Karpas-422 (cell line): ENCODE measurements around the gene CD4. TPM values are rescaled to one million over a fixed set of nuclear protein-coding genes. Genes with fewer than 3 reads are reported as not detected.

Source experiments
- DNase-seq: peaks from one replicate; pipeline ENCODE4 v3.0.0-alpha.2; 2015
- H2AFZ ChIP-seq: fragments of 200-600 bp; sonication (generic); 2 replicates; pipeline ENCODE4 v1.6.1; 2014; ENCODE audit warnings: antibody characterized with exemption, low read length, mixed read lengths
- H3K27ac ChIP-seq: fragments of 200-600 bp; sonication (generic); 2 replicates; pipeline ENCODE4 v1.5.1; 2014; ENCODE audit warnings: mild to moderate bottlenecking, low read length, moderate library complexity
- H3K27me3 ChIP-seq: fragments of 200-600 bp; sonication (generic); 2 replicates; pipeline ENCODE4 v1.6.1; 2014; ENCODE audit warnings: low read length, mixed read lengths
- H3K36me3 ChIP-seq: fragments of 200-600 bp; sonication (generic); 2 replicates; pipeline ENCODE4 v1.6.1; 2014; ENCODE audit warnings: low read length, mixed read lengths; ENCODE audit not compliant: insufficient read depth
- H3K4me1 ChIP-seq: fragments of 200-600 bp; sonication (generic); 2 replicates; pipeline ENCODE4 v1.6.1; 2014; ENCODE audit warnings: mild to moderate bottlenecking, low read length, mixed read lengths
- H3K4me2 ChIP-seq: fragments of 200-600 bp; sonication (generic); 2 replicates; pipeline ENCODE4 v1.6.1; 2014; ENCODE audit warnings: low read length, low read depth, mild to moderate bottlenecking; ENCODE audit not compliant: poor library complexity, severe bottlenecking
- H3K4me3 ChIP-seq: fragments of 200-600 bp; sonication (generic); 2 replicates; pipeline ENCODE4 v1.5.1; 2014; ENCODE audit warnings: mild to moderate bottlenecking, antibody characterized with exemption, low read length, mixed read lengths
- H3K79me2 ChIP-seq: fragments of 200-600 bp; sonication (generic); 2 replicates; pipeline ENCODE4 v1.6.1; 2014; ENCODE audit warnings: mild to moderate bottlenecking, low read length, mixed read lengths
- H3K9ac ChIP-seq: fragments of 200-600 bp; sonication (generic); 2 replicates; pipeline ENCODE4 v1.6.0; 2014; ENCODE audit warnings: low read length
- H3K9me2 ChIP-seq: fragments of 200-600 bp; sonication (generic), shearing (Covaris generic); replicated peaks from 2 replicates; pipeline ENCODE4 v1.6.0; 2014; ENCODE audit warnings: mild to moderate bottlenecking, low read length, moderate library complexity; ENCODE audit not compliant: insufficient read depth
- H3K9me3 ChIP-seq: fragments of 300-700, 200-600 bp; sonication (generic); 2 replicates; pipeline ENCODE4 v1.6.1; 2014; ENCODE audit warnings: low read length, mixed read lengths
- H4K20me1 ChIP-seq: fragments of 200-600 bp; sonication (generic); 2 replicates; pipeline ENCODE4 v1.6.1; 2014; ENCODE audit warnings: mild to moderate bottlenecking, antibody characterized with exemption, low read length, low read depth; ENCODE audit not compliant: insufficient read depth
- total RNA-seq: library from RNA; depleted of rRNA; stranded (reverse); fragments of >200 nt; shearing (Covaris generic); gene quantifications from 2 replicates; pipeline ENCODE4 v1.2.3, GENCODE V29; 2014; ENCODE audit warnings: low replicate concordance

Gene CD4
- total RNA-seq, 1 experiment from 2014 or later, result not detected

DNA sequence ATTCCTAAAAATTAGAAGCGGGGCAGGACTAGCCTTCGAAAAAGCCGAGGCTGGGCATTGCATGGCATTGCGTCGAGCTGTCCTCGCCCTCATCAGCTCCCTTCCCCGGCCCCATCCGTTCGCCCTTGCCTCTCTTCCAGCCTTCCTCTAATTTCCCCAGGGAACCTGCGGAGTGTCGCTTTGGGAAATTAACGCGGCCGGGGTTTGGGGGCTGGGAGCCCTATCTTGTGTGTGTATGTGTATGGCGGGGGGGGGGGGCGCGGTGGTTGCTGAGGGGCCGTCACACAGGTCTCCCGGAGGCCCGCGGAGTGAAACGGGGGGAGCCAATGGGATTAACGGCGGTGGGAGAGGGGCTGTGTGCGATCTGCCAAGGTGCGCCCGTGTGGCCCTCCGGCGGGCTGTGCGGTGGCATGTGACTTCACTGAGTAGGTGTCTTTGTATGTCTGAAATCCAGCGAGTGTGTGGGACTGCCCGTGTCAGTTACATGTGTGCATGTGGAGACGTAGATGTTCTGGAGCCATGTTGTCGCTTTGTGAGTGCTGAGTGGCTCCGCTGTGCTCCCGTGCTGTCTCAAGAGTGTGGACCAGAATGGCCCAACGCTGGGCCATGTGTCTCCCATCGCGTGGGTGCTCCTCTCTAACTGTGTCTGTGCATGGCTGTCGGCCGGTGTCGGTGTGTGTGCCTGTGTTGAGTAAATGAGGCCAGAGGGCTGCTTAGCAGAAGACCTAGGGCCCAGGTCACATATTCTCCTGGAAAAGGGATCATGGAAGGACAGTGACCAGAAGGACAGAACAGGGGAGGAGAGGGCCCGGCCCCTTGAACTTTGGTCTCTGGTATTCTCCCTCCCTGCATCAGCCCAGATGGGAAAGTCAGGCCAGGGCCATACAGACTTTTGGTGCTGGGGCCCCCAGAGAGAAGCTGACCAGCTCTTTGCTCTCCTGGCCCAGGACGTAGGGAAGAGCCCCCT, 21.7 kb upstream of the CD4 start:
- no peaks in the 10 kb centered on the region for H4K20me1 ChIP-seq
- H3K36me3 ChIP-seq, result no peaks in the 10 kb centered on the region
- H3K27me3 ChIP-seq, result peaks cover 3% of the 10 kb centered on the region; the same call in 1 of the 2 replicates
- DNase-seq, result no peak
- peak overlapping the region; percentile 66 for H3K4me3 ChIP-seq
- H3K27ac ChIP-seq, result no peak overlapping the region
- no peaks in the 10 kb centered on the region for H3K9me3 ChIP-seq
- H3K4me2 ChIP-seq, result peak overlapping the region; percentile 85
- H3K9me2 ChIP-seq, result no peaks in the 10 kb centered on the region
- peaks cover 41% of the 10 kb centered on the region for H3K4me1 ChIP-seq
- no peaks in the 10 kb centered on the region for H3K79me2 ChIP-seq
- H3K9ac ChIP-seq, result peak overlapping the region; percentile 66
- 0 out of 2 replicates have a peak overlapping the region, but pooled peaks have one; percentile 84 for H2AFZ ChIP-seq

- Histone ChIP-seq H3K27me3 (peaks cover 3% of the 10 kb centered on the region; the same call in 1 of the 2 replicates), H3K9me2 (no peaks in the 10 kb centered on the region), H3K9ac (no peak overlapping the region)
These were observed 20.9 kb upstream of the CD4 start for GRCh38 chr12:6768437-6768914.

DNA sequence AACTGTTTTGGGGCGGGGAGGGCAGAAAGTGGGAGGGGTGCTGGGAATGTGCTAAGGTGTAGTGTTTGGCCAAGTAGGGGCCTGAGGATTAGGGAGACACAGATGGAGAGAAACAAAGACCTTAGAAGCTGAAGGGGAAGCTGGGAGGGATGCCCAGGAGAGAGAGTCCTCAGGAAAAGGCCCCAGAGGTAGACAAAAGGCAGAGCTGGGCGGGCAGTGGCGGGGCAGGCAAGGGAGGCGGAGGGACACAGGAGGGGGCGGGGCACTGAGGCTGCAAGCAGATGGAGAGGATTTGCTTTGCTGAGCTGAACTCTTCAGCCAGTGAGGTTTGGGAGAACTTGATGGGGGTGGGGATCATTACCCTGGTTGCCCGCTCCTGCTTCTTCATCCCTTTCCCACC, 20.3 kb upstream of the CD4 start:
- no peak overlapping the region for H3K4me2 ChIP-seq
- peaks cover 3% of the 10 kb centered on the region; the same call in 1 of the 2 replicates for H3K27me3 ChIP-seq
- DNase-seq, result no peak
- H3K9me2 ChIP-seq, result no peaks in the 10 kb centered on the region
- H3K4me1 ChIP-seq, result peaks cover 42% of the 10 kb centered on the region
- no peaks in the 10 kb centered on the region for H3K79me2 ChIP-seq
- H3K4me3 ChIP-seq, result no peak overlapping the region
- H3K36me3 ChIP-seq, result no peaks in the 10 kb centered on the region
- H3K9me3 ChIP-seq, result no peaks in the 10 kb centered on the region
- no peak overlapping the region for H2AFZ ChIP-seq
- H3K9ac ChIP-seq, result no peak overlapping the region
- H4K20me1 ChIP-seq, result no peaks in the 10 kb centered on the region
- no peak overlapping the region for H3K27ac ChIP-seq

More at GRCh38 chr12:6768437-6768914, 20.9 kb upstream of the CD4 start:
- Histone ChIP-seq H3K27ac (no peak overlapping the region), H3K79me2 (no peaks in the 10 kb centered on the region), H3K9me3 (no peaks in the 10 kb centered on the region), H2AFZ (no peak overlapping the region), H3K4me3 (no peak overlapping the region), H4K20me1 (no peaks in the 10 kb centered on the region), H3K36me3 (no peaks in the 10 kb centered on the region), H3K4me2 (no peak overlapping the region), H3K4me1 (peaks cover 44% of the 10 kb centered on the region)
- DNase-seq, result no peak

DNA sequence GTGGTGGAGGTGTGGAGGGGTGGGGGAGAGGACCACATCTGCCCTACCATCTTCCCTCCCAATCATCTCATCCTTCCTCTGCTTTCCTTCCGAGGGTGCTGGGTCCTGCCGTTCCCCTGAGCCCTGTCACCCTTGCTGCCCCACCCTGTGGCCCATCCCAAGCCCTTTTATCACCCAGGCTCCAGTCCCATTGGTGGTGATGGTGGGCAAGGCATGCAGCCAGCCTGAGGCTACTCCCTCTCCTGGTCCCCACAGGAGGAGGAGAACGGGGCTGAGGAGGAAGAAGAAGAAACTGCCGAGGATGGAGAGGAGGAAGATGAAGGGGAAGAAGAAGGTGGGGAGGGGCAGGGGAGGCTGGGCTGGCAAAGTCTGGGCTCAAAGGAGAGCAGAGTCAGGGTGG, 19.7 kb upstream of the CD4 start:
- H3K27me3 ChIP-seq, result peaks cover 3% of the 10 kb centered on the region; the same call in 1 of the 2 replicates
- no peak overlapping the region for H3K4me3 ChIP-seq
- no peak overlapping the region for H3K27ac ChIP-seq
- no peaks in the 10 kb centered on the region for H3K9me3 ChIP-seq
- H3K9me2 ChIP-seq, result no peaks in the 10 kb centered on the region
- H2AFZ ChIP-seq, result no peak overlapping the region
- H3K79me2 ChIP-seq, result no peaks in the 10 kb centered on the region
- H4K20me1 ChIP-seq, result no peaks in the 10 kb centered on the region
- no peaks in the 10 kb centered on the region for H3K36me3 ChIP-seq
- H3K4me2 ChIP-seq, result no peak overlapping the region
- no peak overlapping the region for H3K9ac ChIP-seq
- H3K4me1 ChIP-seq, result peaks cover 35% of the 10 kb centered on the region
- no peak for DNase-seq

DNA sequence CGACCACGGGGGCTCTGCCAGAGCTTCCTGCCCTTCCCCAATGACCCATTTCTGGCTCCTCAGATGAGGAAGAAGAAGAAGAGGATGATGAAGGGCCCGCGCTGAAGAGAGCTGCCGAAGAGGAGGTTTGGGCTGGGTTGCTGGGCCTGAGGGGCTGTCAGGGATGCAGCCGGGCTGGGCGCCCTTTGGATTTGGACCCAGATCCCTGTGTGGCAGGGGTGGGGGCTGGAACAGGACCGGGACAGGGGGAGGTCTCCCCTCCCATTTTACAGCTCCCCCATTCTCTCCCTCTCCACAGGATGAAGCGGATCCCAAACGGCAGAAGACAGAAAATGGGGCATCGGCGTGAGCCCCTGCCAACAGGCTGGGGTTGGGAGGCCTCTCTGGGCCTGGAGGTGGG, 19.2 kb upstream of the CD4 start:
- Histone ChIP-seq H3K9me2 (no peaks in the 10 kb centered on the region), H3K4me2 (no peak overlapping the region), H4K20me1 (no peaks in the 10 kb centered on the region), H3K36me3 (no peaks in the 10 kb centered on the region), H3K79me2 (no peaks in the 10 kb centered on the region), H3K9me3 (no peaks in the 10 kb centered on the region), H3K4me1 (peaks cover 31% of the 10 kb centered on the region), H3K4me3 (no peak overlapping the region), H3K27ac (no peak overlapping the region), H3K27me3 (peaks cover 2% of the 10 kb centered on the region; the same call in 1 of the 2 replicates), H3K9ac (no peak overlapping the region), H2AFZ (no peak overlapping the region)
- no peak for DNase-seq

DNA sequence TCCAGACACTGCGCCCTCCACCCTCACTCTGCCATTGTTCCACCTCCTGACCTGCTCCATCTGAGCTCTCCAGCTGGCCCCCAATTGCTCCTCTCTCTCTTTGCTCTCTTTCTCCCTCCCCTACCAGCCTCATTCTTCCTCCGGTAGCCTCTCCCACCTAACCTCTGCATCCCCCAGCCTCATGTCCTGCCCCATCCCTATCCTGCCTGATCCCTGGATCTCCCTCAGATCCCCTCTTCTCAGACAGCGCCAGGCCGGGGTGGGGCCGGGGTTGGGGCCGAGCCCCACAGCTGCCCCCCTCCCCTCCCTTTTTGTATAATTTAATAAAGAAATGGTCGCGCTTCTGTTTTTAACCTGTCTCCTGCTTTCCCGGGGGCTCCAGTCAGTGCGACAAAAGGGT, 18.7 kb upstream of the CD4 start:
- no peaks in the 10 kb centered on the region for H4K20me1 ChIP-seq

DNA sequence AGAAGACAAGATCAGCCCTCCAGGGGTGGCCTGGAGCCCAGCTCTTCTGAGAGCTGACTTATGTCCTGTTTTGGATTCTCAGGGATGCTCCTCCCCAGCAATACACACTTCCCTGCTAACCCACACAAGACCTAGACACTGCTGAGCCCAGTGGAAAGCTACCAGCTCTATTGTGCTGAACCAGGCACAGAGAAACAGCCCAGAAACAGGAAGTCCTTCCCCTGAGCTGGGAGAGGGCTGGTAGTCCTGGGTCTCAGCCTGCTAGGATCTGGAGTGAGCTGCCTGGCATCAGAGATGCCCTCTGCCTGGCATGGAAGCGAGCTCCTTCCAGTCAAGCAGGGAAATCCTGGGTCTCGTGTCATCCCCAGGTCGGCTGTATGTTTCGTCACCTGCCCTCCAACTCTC, 18.2 kb upstream of the CD4 start:
- H3K4me2 ChIP-seq, result no peak overlapping the region
- no peaks in the 10 kb centered on the region for H3K36me3 ChIP-seq
- no peak for DNase-seq
- no peaks in the 10 kb centered on the region for H3K9me2 ChIP-seq
- no peak overlapping the region for H2AFZ ChIP-seq
- no peaks in the 10 kb centered on the region for H4K20me1 ChIP-seq
- no peaks in the 10 kb centered on the region for H3K9me3 ChIP-seq
- no peak overlapping the region for H3K9ac ChIP-seq
- no peak overlapping the region for H3K4me3 ChIP-seq
- H3K4me1 ChIP-seq, result peaks cover 21% of the 10 kb centered on the region
- no peaks in the 10 kb centered on the region for H3K27me3 ChIP-seq
- no peaks in the 10 kb centered on the region for H3K79me2 ChIP-seq
- no peak overlapping the region for H3K27ac ChIP-seq

More for the DNA sequence above, 18.7 kb upstream of the CD4 start:
- H3K36me3 ChIP-seq, result no peaks in the 10 kb centered on the region
- H3K9me3 ChIP-seq, result no peaks in the 10 kb centered on the region
- H3K27me3 ChIP-seq, result no peaks in the 10 kb centered on the region
- H3K4me3 ChIP-seq, result no peak overlapping the region
- no peaks in the 10 kb centered on the region for H3K9me2 ChIP-seq
- DNase-seq, result no peak
- H3K4me2 ChIP-seq, result no peak overlapping the region
- no peak overlapping the region for H2AFZ ChIP-seq
- no peaks in the 10 kb centered on the region for H3K79me2 ChIP-seq
- no peak overlapping the region for H3K9ac ChIP-seq
- no peak overlapping the region for H3K27ac ChIP-seq
- H3K4me1 ChIP-seq, result peaks cover 26% of the 10 kb centered on the region

GRCh38 chr12:6771509-6772330, 17.6 kb upstream of the CD4 start:
- no peaks in the 10 kb centered on the region for H3K36me3 ChIP-seq
- 0 out of 2 replicates have a peak overlapping the region, but pooled peaks have one; percentile 35 for H3K9ac ChIP-seq
- no peak overlapping the region for H3K4me2 ChIP-seq
- H3K9me3 ChIP-seq, result no peaks in the 10 kb centered on the region
- H4K20me1 ChIP-seq, result no peaks in the 10 kb centered on the region
- H3K9me2 ChIP-seq, result no peaks in the 10 kb centered on the region
- no peak overlapping the region for H3K4me3 ChIP-seq
- H3K79me2 ChIP-seq, result no peaks in the 10 kb centered on the region
- no peak for DNase-seq
- peaks cover 20% of the 10 kb centered on the region for H3K4me1 ChIP-seq
- no peak overlapping the region for H2AFZ ChIP-seq
- H3K27me3 ChIP-seq, result no peaks in the 10 kb centered on the region
- no peak overlapping the region for H3K27ac ChIP-seq
